ENCODE data around the gene TLL1. TPM values are rescaled to one million over a fixed set of nuclear protein-coding genes. Genes with fewer than 3 reads are reported as not detected.

TLL1 gene
- total RNA-seq, 1 experiment from 2014 or later: 5.0 TPM

GRCh38 chr4:166128403-166128802 lies 255.4 kb downstream of the TLL1 start:
- Histone ChIP-seq H3F3A (ENCODE audit: low read length, unreplicated experiment) (no peaks in the 10 kb centered on the region), H3K9me3 (ENCODE audit: low read length) (no peaks in the 10 kb centered on the region), H3K36me3 (ENCODE audit: low read depth, low read length) (no peaks in the 10 kb centered on the region), H4K20me1 (ENCODE audit: low read length) (no peaks in the 10 kb centered on the region), H3K4me2 (ENCODE audit: low read length) (peak overlapping the region; percentile 39; the same call in 1 of the 2 replicates), H3K4me3 (ENCODE audit: low read length) (no peak overlapping the region), H3K9ac (ENCODE audit: low read length) (no peak overlapping the region), H3K79me2 (ENCODE audit: low read length) (no peaks in the 10 kb centered on the region), H3K4me1 (ENCODE audit: insufficient read depth, low read length) (peaks cover 8% of the 10 kb centered on the region; the same call in 1 of the 2 replicates), H3K27ac (ENCODE audit: low read length) (no peak overlapping the region), H3K9me2 (replicated peaks; ENCODE audit: low read length) (no peaks in the 10 kb centered on the region), H2AFZ (ENCODE audit: low read length) (peak overlapping the region; percentile 50), H3K27me3 (ENCODE audit: low read length) (no peaks in the 10 kb centered on the region)
- ChIA-PET CTCF (no interaction called here), POLR2A (ENCODE audit: unreplicated experiment) (no interaction called here)
- DNase-seq (peak; percentile 67), ATAC-seq (peak; percentile 78)
- TF ChIP-seq EZH2phosphoT487 (IDR thresholded peaks at IDR 0.05; ENCODE audit: borderline replicate concordance, low read length) (no peak), EZH2 (IDR thresholded peaks at IDR 0.05; ENCODE audit: low read length, unreplicated experiment) (no peak)
- TF ChIP-seq, protein P1, sequence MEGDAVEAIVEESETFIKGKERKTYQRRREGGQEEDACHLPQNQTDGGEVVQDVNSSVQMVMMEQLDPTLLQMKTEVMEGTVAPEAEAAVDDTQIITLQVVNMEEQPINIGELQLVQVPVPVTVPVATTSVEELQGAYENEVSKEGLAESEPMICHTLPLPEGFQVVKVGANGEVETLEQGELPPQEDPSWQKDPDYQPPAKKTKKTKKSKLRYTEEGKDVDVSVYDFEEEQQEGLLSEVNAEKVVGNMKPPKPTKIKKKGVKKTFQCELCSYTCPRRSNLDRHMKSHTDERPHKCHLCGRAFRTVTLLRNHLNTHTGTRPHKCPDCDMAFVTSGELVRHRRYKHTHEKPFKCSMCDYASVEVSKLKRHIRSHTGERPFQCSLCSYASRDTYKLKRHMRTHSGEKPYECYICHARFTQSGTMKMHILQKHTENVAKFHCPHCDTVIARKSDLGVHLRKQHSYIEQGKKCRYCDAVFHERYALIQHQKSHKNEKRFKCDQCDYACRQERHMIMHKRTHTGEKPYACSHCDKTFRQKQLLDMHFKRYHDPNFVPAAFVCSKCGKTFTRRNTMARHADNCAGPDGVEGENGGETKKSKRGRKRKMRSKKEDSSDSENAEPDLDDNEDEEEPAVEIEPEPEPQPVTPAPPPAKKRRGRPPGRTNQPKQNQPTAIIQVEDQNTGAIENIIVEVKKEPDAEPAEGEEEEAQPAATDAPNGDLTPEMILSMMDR (conservative IDR thresholded peaks at IDR 0.05; ENCODE audit: low read depth, low read length): no peak
- intact Hi-C loops (cut with micrococcal nuclease): no loop called here
- BruUV-seq (replicated peaks): no TSS peak

- no peaks in the 10 kb centered on the region for H3K36me3 ChIP-seq (ENCODE audit: low read depth, low read length)
- no peak overlapping the region for H3K27ac ChIP-seq (ENCODE audit: low read length)
- intact Hi-C loops (cut with micrococcal nuclease): no loop called here
- H3K79me2 ChIP-seq (ENCODE audit: low read length): no peaks in the 10 kb centered on the region
- H3K4me2 ChIP-seq (ENCODE audit: low read length): no peak overlapping the region
- ChIA-PET CTCF (no interaction called here), POLR2A (ENCODE audit: unreplicated experiment) (no interaction called here)
- H3K9ac ChIP-seq (ENCODE audit: low read length): no peak overlapping the region
- no peaks in the 10 kb centered on the region for H3K9me2 ChIP-seq (replicated peaks; ENCODE audit: low read length)
- H3K4me3 ChIP-seq (ENCODE audit: low read length): no peak overlapping the region
- no peaks in the 10 kb centered on the region for H3K27me3 ChIP-seq (ENCODE audit: low read length)
- H3K9me3 ChIP-seq (ENCODE audit: low read length): no peaks in the 10 kb centered on the region
- no peaks in the 10 kb centered on the region for H3K4me1 ChIP-seq (ENCODE audit: insufficient read depth, low read length)
- H4K20me1 ChIP-seq (ENCODE audit: low read length): no peaks in the 10 kb centered on the region
- TF ChIP-seq EZH2phosphoT487 (IDR thresholded peaks at IDR 0.05; ENCODE audit: borderline replicate concordance, low read length) (no peak), EZH2 (IDR thresholded peaks at IDR 0.05; ENCODE audit: low read length, unreplicated experiment) (no peak)
- TF ChIP-seq, protein P1 (conservative IDR thresholded peaks at IDR 0.05; ENCODE audit: low read depth, low read length): no peak
- no peak overlapping the region for H2AFZ ChIP-seq (ENCODE audit: low read length)
- DNase-seq (no peak), ATAC-seq (no peak)
- no peaks in the 10 kb centered on the region for H3F3A ChIP-seq (ENCODE audit: low read length, unreplicated experiment)
- BruUV-seq (replicated peaks): no TSS peak
Measured at GRCh38 chr4:166134285-166134684, 261.2 kb downstream of the TLL1 start.

- no peak for ATAC-seq
- DNase-seq: no peak
- TF ChIP-seq EZH2phosphoT487 (IDR thresholded peaks at IDR 0.05; ENCODE audit: borderline replicate concordance, low read length) (no peak), EZH2 (IDR thresholded peaks at IDR 0.05; ENCODE audit: low read length, unreplicated experiment) (no peak)
- TF ChIP-seq, protein P1 (conservative IDR thresholded peaks at IDR 0.05; ENCODE audit: low read depth, low read length): no peak
- H3K27ac ChIP-seq (ENCODE audit: low read length): no peak overlapping the region
- POLR2A ChIA-PET (ENCODE audit: unreplicated experiment): no interaction called here
- H3K4me2 ChIP-seq (ENCODE audit: low read length): no peak overlapping the region
- H3F3A ChIP-seq (ENCODE audit: low read length, unreplicated experiment): no peaks in the 10 kb centered on the region
- intact Hi-C loops (cut with micrococcal nuclease): no loop called here
- H2AFZ ChIP-seq (ENCODE audit: low read length): no peak overlapping the region
- H3K4me1 ChIP-seq (ENCODE audit: insufficient read depth, low read length): no peaks in the 10 kb centered on the region
- CTCF ChIA-PET: no interaction called here
- no peak overlapping the region for H3K9ac ChIP-seq (ENCODE audit: low read length)
- no TSS peak for BruUV-seq (replicated peaks)
- H3K9me2 ChIP-seq (replicated peaks; ENCODE audit: low read length): no peaks in the 10 kb centered on the region
- no peaks in the 10 kb centered on the region for H4K20me1 ChIP-seq (ENCODE audit: low read length)
- H3K27me3 ChIP-seq (ENCODE audit: low read length): no peaks in the 10 kb centered on the region
- no peak overlapping the region for H3K4me3 ChIP-seq (ENCODE audit: low read length)
- no peaks in the 10 kb centered on the region for H3K79me2 ChIP-seq (ENCODE audit: low read length)
- H3K36me3 ChIP-seq (ENCODE audit: low read depth, low read length): no peaks in the 10 kb centered on the region
- H3K9me3 ChIP-seq (ENCODE audit: low read length): no peaks in the 10 kb centered on the region
Measured at GRCh38 chr4:166140951-166141350, 267.9 kb downstream of the TLL1 start.
